ENCODE data around the gene CT47A1. TPM values are rescaled to one million over a fixed set of nuclear protein-coding genes. Genes with fewer than 3 reads are reported as not detected.

Gene CT47A1
- total RNA-seq, result not detected in 2 replicates

DNA sequence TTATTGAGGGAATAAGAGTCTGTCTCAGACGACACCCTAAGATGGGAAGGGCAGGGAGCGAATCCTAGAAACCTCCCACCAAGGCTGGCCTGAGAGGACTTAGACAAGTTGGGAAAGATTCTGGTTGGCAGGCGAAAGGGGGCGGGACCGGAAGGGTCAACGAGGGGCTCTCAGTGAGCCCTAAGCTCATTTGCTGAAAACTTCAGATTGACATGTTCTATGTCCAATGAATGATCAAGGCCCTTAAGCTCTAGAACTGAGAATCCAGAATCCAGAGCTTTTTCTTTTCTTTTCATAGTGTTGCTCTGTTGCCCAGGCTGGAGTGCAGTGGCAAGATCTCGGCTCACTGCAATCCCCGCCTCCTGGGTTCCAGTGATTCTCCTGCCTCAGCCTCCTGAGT lies at the start of gene CT47A1:
CT47A1 (minus strand) TSS at position 101 of the 400 bp plus-strand sequence. CDS start 231 bp downstream, outside the sequence.

DNA sequence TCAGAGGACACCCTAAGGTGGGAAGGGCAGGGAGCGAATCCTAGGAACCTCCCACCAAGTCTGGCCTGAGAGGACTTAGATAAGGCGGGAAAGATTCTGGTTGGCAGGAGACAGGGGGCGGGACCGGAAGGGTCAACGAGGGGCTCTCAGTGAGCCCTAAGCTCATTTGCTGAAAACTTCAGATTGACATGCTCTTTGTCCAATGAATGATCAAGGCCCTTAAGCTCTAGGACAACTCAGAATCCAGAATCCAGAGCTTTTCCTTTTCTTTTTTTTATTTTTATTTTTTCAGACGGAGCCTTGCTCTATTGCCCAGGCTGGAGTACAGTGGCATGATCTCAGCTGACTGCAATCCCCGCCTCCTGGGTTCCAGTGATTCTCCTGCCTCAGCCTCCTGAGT lies 29.1 kb downstream of the CT47A1 start, which contains the start of gene CT47A7:
CT47A7 (minus strand) TSS at position 101 of the 400 bp plus-strand sequence. CDS start 255 bp downstream, outside the sequence.

Other genes with a start within 250 kb of the CT47A1 start
- not detected in 2 replicates for gene CT47B1, start 109.9 kb downstream of the CT47A1 start, total RNA-seq
- gene CT47A11, start 48.6 kb downstream of the CT47A1 start, total RNA-seq, result not detected in 2 replicates
- not detected in 2 replicates for gene CT47A10, start 43.7 kb downstream of the CT47A1 start, total RNA-seq
- gene CT47A9, start 38.9 kb downstream of the CT47A1 start, total RNA-seq, result not detected in 2 replicates
- gene CT47A8, start 34.0 kb downstream of the CT47A1 start, total RNA-seq, result not detected in 2 replicates
- not detected in 2 replicates for gene CT47A7, start 29.2 kb downstream of the CT47A1 start, total RNA-seq
- gene CT47A6, start 24.3 kb downstream of the CT47A1 start, total RNA-seq, result not detected in 2 replicates
- not detected in 2 replicates for gene CT47A5, start 19.4 kb downstream of the CT47A1 start, total RNA-seq
- gene CT47A4, start 14.6 kb downstream of the CT47A1 start, total RNA-seq, result not detected in 2 replicates
- gene CT47A3, start 9.7 kb downstream of the CT47A1 start, total RNA-seq, result not detected in 2 replicates
- gene CT47A2, start 4.8 kb downstream of the CT47A1 start, total RNA-seq, result not detected in 2 replicates
- 0.91 and 1.1 TPM in 2 replicates for gene GLUD2, start 61.9 kb upstream of the CT47A1 start, total RNA-seq

Data from epithelial cell of alveolus of lung (primary cell).